RWPE2 (cell line): ENCODE data around the gene RAD18.

Experiments used
- ATAC-seq: fragments of 200-7000 bp; cut with Tn5 transposase; 3 replicates; pipeline ENCODE4 v1.9.1; 2021; ENCODE audit warnings: low read depth
- DNase-seq: peaks from one replicate; pipeline ENCODE4 v3.0.0-alpha.2; 2020; ENCODE audit warnings: low spot score
- H3K27ac ChIP-seq: fragments of 450-650 bp; 2 replicates; pipeline ENCODE4 v1.5.1; 2017; ENCODE audit warnings: mild to moderate bottlenecking; ENCODE audit not compliant: poor library complexity, severe bottlenecking
- H3K27me3 ChIP-seq: fragments of 250-450 bp; sonication (Bioruptor Pico); 2 replicates; pipeline ENCODE4 v1.5.1; 2021; ENCODE audit warnings: mild to moderate bottlenecking, moderate library complexity; ENCODE audit not compliant: insufficient read depth, poor library complexity, severe bottlenecking
- H3K36me3 ChIP-seq: fragments of 250-450 bp; sonication (Bioruptor Pico); 2 replicates; pipeline ENCODE4 v1.5.1; 2020; ENCODE audit warnings: low read depth, mild to moderate bottlenecking, moderate library complexity
- H3K4me1 ChIP-seq: fragments of 250-450 bp; sonication (Bioruptor Pico); 2 replicates; pipeline ENCODE4 v1.5.1; 2021; ENCODE audit warnings: mild to moderate bottlenecking, moderate library complexity; ENCODE audit not compliant: insufficient read depth, poor library complexity, severe bottlenecking
- H3K4me3 ChIP-seq: fragments of 250-450 bp; sonication (Bioruptor Pico); 2 replicates; pipeline ENCODE4 v1.5.1; 2021; ENCODE audit warnings: mild to moderate bottlenecking, moderate library complexity; ENCODE audit not compliant: severe bottlenecking
- H3K9me3 ChIP-seq: fragments of 250-450 bp; sonication (Bioruptor Pico); 2 replicates; pipeline ENCODE4 v1.5.1; 2021; ENCODE audit warnings: mild to moderate bottlenecking, moderate library complexity; ENCODE audit not compliant: severe bottlenecking
- CTCF ChIP-seq: fragments of 450-650 bp; IDR thresholded peaks from one replicate; pipeline ENCODE4 v1.5.1; 2017; ENCODE audit warnings: mild to moderate bottlenecking, moderate library complexity; ENCODE audit not compliant: poor library complexity, severe bottlenecking

Gene RAD18

GRCh38 chr3:8975081-8976020 lies 12.1 kb upstream of the RAD18 start:
- Histone ChIP-seq H3K27ac (no peak overlapping the region), H3K27me3 (no peaks in the 10 kb centered on the region), H3K9me3 (no peaks in the 10 kb centered on the region), H3K4me3 (no peak overlapping the region), H3K4me1 (no peaks in the 10 kb centered on the region), H3K36me3 (no peaks in the 10 kb centered on the region)
- no peak for ATAC-seq
- no peak for DNase-seq
- TF ChIP-seq CTCF = no peak

DNA sequence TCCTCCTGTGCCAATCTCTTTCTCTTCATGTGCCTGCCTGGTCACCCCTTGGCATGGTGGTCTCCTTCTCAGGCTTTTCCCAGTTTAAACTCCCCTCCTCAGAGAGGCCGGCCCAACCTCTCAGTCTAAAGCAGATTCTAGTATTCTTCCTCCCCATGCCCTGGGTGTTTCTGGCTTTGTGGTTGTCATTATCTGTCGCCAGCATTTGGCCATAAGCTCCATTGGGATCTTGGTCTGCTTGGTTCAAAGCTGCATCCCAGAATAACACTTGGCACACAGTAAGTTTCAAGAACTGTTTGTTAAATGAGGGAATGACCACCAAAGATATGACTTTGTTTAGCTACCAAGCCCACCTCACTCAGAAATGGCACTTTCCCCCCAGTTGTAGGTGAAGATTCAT lies 11.2 kb upstream of the RAD18 start:
- Histone ChIP-seq H3K27me3 (no peaks in the 10 kb centered on the region), H3K4me1 (no peaks in the 10 kb centered on the region), H3K27ac (no peak overlapping the region), H3K9me3 (no peaks in the 10 kb centered on the region), H3K36me3 (no peaks in the 10 kb centered on the region), H3K4me3 (no peak overlapping the region)
- DNase-seq (no peak), ATAC-seq (no peak)
- TF ChIP-seq CTCF = no peak

DNA sequence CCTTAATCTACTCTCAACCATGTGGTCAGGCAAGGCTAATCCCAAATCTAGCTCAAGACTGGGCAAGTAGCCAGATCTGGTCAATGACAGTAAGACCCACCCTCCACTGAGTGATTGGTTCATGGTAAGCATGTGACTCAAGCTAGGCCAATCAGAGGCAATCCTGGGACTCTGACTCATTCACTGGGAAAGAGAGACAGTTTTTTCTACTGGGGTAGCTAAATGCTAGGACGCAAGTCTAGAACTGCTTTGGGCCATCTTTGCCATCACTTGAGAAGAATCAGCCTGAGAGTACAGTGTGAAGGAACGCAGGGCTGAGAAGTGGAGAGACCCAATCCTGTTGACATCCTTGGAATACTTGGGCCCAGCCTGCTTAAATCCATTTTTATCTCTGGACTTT lies 9.4 kb upstream of the RAD18 start:
- H3K4me1 ChIP-seq = no peaks in the 10 kb centered on the region
- H3K27ac ChIP-seq = no peak overlapping the region
- no peaks in the 10 kb centered on the region for H3K9me3 ChIP-seq
- no peaks in the 10 kb centered on the region for H3K36me3 ChIP-seq
- no peak for TF ChIP-seq CTCF
- H3K4me3 ChIP-seq = no peak overlapping the region
- H3K27me3 ChIP-seq = no peaks in the 10 kb centered on the region
- DNase-seq (no peak), ATAC-seq (peak; percentile 59; the same call in 2 of the 3 replicates)

- Histone ChIP-seq H3K36me3 (no peaks in the 10 kb centered on the region), H3K27ac (no peak overlapping the region), H3K27me3 (no peaks in the 10 kb centered on the region), H3K9me3 (no peaks in the 10 kb centered on the region), H3K4me1 (no peaks in the 10 kb centered on the region), H3K4me3 (no peak overlapping the region)
- no peak for DNase-seq
- peak; percentile 66 for ATAC-seq
- TF ChIP-seq CTCF = peak; percentile 98
Observed at GRCh38 chr3:8970971-8971589, 7.8 kb upstream of the RAD18 start.
